Epithelial cell of esophagus (primary cell): Measurements from ENCODE around the gene FAM98B.

Experiments used
- DNase-seq: peaks from one replicate; pipeline ENCODE4 v3.0.0; 2010; ENCODE audit warnings: low read depth
- H3K4me3 ChIP-seq: 2 replicates; pipeline ENCODE4 v1.5.1; 2011; ENCODE audit warnings: mild to moderate bottlenecking, low read length, control low read depth
- TF ChIP-seq, protein P1 (sequence below): IDR thresholded peaks from 2 replicates; pipeline ENCODE4 v1.5.1; 2011; ENCODE audit warnings: low read depth, mild to moderate bottlenecking, low read length, control low read depth, inconsistent platforms; ENCODE audit not compliant: insufficient read depth; ENCODE audit errors: missing control alignments

The FAM98B gene

DNA sequence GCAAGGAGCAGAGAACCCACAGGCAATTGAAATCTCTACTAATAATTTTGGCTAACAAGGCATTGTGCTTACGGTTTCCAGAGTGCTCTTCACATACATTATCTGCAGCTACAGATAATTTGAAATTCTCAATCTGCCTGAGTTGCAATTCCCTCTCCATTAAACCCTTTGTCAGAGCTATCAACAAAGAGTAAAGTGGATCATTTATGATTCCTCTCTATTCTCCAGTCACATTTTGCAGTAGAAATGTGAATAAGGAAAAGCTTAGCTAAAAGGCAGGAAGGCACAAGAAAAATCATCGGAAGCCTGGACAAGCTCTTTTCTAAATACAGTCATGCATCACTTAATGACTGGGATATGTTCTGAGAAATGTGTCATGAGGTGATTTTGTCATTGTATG lies 49.6 kb downstream of the FAM98B start:
- DNase-seq: no peak
- no peak overlapping the region for H3K4me3 ChIP-seq
- TF ChIP-seq, protein P1, sequence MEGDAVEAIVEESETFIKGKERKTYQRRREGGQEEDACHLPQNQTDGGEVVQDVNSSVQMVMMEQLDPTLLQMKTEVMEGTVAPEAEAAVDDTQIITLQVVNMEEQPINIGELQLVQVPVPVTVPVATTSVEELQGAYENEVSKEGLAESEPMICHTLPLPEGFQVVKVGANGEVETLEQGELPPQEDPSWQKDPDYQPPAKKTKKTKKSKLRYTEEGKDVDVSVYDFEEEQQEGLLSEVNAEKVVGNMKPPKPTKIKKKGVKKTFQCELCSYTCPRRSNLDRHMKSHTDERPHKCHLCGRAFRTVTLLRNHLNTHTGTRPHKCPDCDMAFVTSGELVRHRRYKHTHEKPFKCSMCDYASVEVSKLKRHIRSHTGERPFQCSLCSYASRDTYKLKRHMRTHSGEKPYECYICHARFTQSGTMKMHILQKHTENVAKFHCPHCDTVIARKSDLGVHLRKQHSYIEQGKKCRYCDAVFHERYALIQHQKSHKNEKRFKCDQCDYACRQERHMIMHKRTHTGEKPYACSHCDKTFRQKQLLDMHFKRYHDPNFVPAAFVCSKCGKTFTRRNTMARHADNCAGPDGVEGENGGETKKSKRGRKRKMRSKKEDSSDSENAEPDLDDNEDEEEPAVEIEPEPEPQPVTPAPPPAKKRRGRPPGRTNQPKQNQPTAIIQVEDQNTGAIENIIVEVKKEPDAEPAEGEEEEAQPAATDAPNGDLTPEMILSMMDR: no peak

DNA sequence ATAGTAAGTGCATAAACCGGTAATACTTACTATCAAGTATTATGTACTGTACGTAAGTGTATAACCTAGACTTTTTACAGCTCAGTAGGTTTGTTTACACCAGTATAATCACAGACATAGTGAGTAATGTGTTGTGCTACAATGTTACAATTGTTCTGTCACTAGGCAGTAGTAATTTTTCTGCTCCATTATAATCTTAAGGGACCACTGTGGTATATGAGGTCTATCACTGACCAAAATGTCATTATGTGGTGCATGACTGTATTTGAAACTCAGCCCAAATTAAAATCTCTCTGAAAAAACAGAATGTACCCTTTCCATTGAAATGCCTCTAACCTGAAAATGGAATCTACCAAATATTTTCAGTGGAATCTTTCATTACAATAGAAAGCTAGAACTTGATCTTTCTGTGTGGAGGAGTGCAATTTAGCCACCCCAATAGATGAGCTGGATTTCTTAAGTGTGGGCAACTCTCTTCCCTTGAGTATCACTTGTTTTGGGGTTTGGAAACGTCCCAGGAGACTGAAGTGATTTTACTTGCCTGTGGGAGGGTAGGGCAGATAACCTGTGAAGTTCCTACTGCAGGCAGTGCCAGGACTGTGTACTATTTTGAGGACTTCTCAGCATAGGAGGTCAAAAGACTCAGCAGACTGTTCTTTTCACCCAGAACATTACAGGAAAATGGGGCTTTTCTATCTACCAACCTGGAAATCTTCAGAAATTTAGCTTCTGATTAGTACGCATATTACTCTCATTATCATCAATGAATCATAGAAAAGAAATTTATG lies 50.9 kb downstream of the FAM98B start:
- H3K4me3 ChIP-seq: no peak overlapping the region
- no peak for DNase-seq
- TF ChIP-seq, protein P1: no peak

DNA sequence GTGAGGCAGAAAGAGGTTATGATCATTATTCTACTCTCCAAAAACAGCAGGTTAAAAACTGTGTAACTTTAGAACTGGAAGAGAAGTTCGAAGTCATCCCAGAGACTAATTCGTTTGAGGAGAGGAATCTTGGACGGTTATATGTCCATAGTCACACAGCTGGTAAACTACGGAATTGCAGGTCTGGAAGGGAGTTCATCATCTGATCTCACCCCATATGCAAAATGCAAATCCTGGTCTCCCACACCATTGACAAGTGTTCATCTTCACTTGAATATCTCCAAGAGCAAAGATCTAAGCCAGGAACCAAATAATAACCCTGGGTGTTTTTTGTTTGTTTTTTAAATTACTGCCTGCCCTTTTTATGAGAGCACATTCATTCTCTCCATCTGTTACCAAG lies 53.1 kb downstream of the FAM98B start:
- no peak overlapping the region for H3K4me3 ChIP-seq
- TF ChIP-seq, protein P1: no peak
- DNase-seq: no peak

DNA sequence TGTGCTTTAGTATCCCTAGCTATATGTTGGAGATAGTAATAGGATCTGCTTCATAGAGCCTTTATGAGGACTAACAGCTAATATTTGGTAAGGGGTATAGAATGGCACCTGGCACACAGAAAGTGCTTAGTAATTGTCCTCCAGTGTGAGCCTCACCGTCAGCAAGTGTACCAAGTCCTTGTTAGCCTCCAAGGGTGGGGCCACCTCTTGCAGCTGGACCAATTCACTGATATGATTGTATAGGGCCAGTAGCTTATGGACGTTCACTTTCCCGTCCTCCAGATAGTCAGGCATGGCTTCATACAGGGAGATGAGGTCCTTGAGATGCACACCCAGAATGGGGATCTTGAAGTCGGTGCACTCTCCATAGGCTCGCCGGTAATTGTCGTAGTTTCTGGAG lies 53.6 kb downstream of the FAM98B start:
- TF ChIP-seq, protein P1: no peak
- DNase-seq: no peak
- H3K4me3 ChIP-seq: no peak overlapping the region

DNA sequence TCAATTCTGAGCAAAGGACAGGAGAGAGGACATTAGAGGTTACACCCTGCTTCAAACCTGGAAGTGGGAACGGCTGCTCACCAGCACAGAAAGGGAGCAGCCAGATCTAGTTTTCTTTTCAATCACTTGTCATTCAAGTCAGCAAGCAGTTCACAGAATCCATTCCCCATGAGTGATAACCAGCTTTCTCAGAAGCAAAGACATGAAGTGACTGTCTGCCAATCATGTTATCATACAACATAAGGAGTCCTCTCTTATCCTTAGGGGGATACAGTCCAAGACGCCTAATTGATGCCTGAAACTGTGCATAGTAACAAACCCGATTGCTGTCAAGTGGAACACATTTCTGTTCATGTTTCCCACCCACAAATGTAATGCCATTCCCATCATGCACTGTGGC lies 54.7 kb downstream of the FAM98B start:
- TF ChIP-seq, protein P1: no peak

DNA sequence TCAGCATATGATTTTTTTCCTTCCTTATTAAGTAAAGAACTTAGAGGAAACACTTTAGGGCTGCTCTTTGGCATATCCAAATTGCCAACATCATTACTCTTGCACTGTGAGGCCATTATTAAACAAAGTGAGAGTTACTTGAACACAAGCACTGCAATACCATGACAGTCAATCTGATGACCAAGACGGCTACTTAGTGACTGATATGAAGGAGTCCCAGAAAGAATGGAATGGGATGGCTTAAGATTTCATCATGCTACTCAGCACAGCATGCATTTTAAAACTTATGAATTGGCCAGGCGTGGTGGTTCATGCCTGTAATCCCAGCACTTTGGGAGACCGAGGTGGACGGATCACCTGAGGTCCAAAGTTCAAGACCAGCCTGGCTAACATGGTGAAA lies 55.2 kb downstream of the FAM98B start:
- TF ChIP-seq, protein P1: no peak
- no peak for DNase-seq
- H3K4me3 ChIP-seq: no peak overlapping the region

More for the DNA sequence above, 54.7 kb downstream of the FAM98B start:
- H3K4me3 ChIP-seq: no peak overlapping the region
- DNase-seq: no peak

DNA sequence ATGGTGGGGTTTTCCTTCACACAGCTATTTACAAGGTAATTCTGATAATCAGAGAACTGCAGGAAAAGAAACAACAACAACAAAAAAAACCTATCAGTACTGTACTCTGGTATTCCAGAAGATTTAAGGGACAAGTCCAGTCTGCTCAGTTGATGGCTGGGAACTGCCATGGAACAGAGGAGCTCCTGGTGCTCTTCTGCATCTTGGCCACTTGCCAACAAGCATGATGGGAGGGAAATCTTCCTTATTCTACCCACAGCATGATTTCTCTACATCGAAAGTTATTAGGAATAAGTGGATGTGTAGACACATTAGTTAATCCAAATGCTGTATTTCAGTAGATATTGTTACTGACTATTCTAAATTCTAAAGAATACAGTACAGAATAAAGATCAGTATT lies 59.0 kb downstream of the FAM98B start:
- H3K4me3 ChIP-seq: no peak overlapping the region
- no peak for DNase-seq
- TF ChIP-seq, protein P1: no peak
